IMR-90 (cell line): ENCODE measurements around the gene PRM3. TPM values are rescaled to one million over a fixed set of nuclear protein-coding genes. Genes with fewer than 3 reads are reported as not detected.

Source experiments
- CHD1 ChIP-seq: IDR thresholded peaks from 2 replicates; pipeline ENCODE4 v1.6.1; 2012; ENCODE audit warnings: low read depth, low read length, improper control_type of control experiment
- NFE2L2 ChIP-seq: fragments of 150-350 bp; IDR thresholded peaks from 2 replicates; pipeline ENCODE4 v1.6.1; 2016; ENCODE audit warnings: low read depth, mild to moderate bottlenecking, low read length
- SMC3 ChIP-seq: fragments of 150-350 bp; IDR thresholded peaks from 2 replicates; pipeline ENCODE4 v1.6.1; 2016; ENCODE audit warnings: low read depth, mild to moderate bottlenecking, antibody characterized with exemption, low read length, moderate library complexity
- polyA plus RNA-seq, 3 experiments: library from polyadenylated mRNA; depleted of rRNA; stranded (reverse); fragments of >200 nt; gene quantifications; 2 replicates each; pipeline ENCODE4 v1.2.3, GENCODE V29; 2012; ENCODE audit warnings: low replicate concordance in 1 of 3
- total RNA-seq: library from RNA; depleted of rRNA; stranded (reverse); fragments of >200 nt; gene quantifications from 2 replicates; pipeline ENCODE4 v1.2.3, GENCODE V29; 2012

Gene PRM3
- total and polyA plus RNA-seq, 2 of the 4 experiments (the other 2 are of a cell fraction): not detected

DNA sequence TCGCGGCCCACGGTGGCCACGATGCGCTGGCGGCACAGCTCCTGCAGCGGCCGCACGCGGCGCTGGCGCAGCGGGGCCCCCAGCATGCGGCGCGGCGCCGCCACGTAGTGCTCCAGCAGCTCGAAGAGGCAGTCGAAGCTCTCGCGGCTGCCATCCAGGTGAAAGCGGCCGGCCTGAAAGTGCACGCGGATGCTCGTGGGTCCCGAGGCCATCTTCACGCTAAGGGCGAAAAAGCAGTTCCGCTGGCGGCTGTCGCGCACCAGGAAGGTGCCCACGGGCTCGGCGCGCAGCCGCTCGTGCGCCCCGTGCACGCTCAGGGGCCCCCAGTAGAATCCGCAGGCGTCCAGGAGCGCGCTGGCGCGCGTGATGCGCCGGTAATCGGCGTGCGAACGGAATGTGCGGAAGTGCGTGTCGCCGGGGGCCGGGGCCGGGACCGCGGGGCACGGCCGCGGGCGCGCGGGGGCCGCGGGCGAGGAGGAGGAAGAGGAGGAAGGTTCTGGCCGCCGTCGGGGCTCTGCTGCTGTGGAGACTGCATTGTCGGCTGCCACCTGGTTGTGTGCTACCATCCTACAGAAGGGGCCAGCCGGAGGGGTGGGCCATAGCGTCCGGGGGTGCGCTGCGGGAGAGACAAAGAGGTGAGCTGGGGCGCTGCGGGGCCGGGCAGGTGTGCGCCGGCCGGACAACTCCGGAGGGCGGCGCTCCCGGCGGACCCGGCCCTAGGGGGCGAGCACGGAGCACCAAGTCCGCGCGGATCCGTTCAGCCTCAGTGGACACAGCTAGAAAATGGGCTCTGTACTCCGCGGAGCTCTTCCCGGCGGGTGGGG is 18.3 kb downstream of the PRM3 start (continued):
- TF ChIP-seq CHD1 (no peak; the same call in 1 of the 2 replicates), SMC3 (0 out of 2 replicates have a peak, but pooled peaks have one; percentile 4), NFE2L2 (no peak)
